GM19025 (cell line): ENCODE data around the gene SERINC5.
A peak's percentile ranks its signal among the peaks of the same experiment; 100 is the strongest.
"Not testable (repeated sequence)": the region's sequence is repeated elsewhere in the genome, so short reads cannot be mapped to it uniquely, and the experiment has no call there.

Source experiments
- ATAC-seq: cut with Tn5 transposase; IDR thresholded peaks from one replicate; pipeline ENCODE4 v1.9.1; 2021; ENCODE audit warnings: mild to moderate bottlenecking, low read depth, moderate library complexity; ENCODE audit not compliant: unreplicated experiment

Gene SERINC5

GRCh38 chr5:80147119-80147815, 108.6 kb downstream of the SERINC5 start:
- ATAC-seq, result no peak

- ATAC-seq, result no peak
Measured at GRCh38 chr5:80146046-80146445, 109.8 kb downstream of the SERINC5 start.

GRCh38 chr5:80143491-80143890, 112.4 kb downstream of the SERINC5 start:
- no peak for ATAC-seq

- no peak for ATAC-seq
Measured at GRCh38 chr5:80142996-80143395, 112.9 kb downstream of the SERINC5 start.

- ATAC-seq, result no peak
Measured at GRCh38 chr5:80141681-80142080, 114.2 kb downstream of the SERINC5 start.

- no peak for ATAC-seq
Measured at GRCh38 chr5:80141147-80141671, 114.6 kb downstream of the SERINC5 start.

GRCh38 chr5:80140496-80140895, 115.4 kb downstream of the SERINC5 start:
- no peak for ATAC-seq

- ATAC-seq, result no peak
Measured at GRCh38 chr5:80139466-80139972, 116.3 kb downstream of the SERINC5 start.

GRCh38 chr5:80138486-80138885, 117.4 kb downstream of the SERINC5 start:
- ATAC-seq, result no peak

- not testable (repeated sequence) for ATAC-seq
Measured at GRCh38 chr5:80136798-80137197, 119.0 kb downstream of the SERINC5 start.

- ATAC-seq, result no peak
Measured at GRCh38 chr5:80134876-80135275, 121.0 kb downstream of the SERINC5 start.

- no peak for ATAC-seq
Measured at GRCh38 chr5:80129146-80129545, 126.7 kb downstream of the SERINC5 start.

GRCh38 chr5:80128141-80128540, 127.7 kb downstream of the SERINC5 start:
- no peak for ATAC-seq

- ATAC-seq, result no peak
Measured at GRCh38 chr5:80127116-80127552, 128.7 kb downstream of the SERINC5 start.

GRCh38 chr5:80125962-80126480, 129.8 kb downstream of the SERINC5 start:
- peak; percentile 44 for ATAC-seq

- ATAC-seq, result peak; percentile 78
Measured at GRCh38 chr5:80125022-80125961, 130.6 kb downstream of the SERINC5 start.

- ATAC-seq, result no peak
Measured at GRCh38 chr5:80124121-80124918, 131.5 kb downstream of the SERINC5 start.

- ATAC-seq, result no peak
Measured at GRCh38 chr5:80122579-80122978, 133.3 kb downstream of the SERINC5 start.

GRCh38 chr5:80119372-80119771, 136.5 kb downstream of the SERINC5 start:
- no peak for ATAC-seq

- no peak for ATAC-seq
Measured at GRCh38 chr5:80117446-80117845, 138.4 kb downstream of the SERINC5 start.
